ENCODE results near the gene GLG1.
"Not testable (repeated sequence)": the region's sequence is repeated elsewhere in the genome, so short reads cannot be mapped to it uniquely, and the experiment has no call there.

Gene GLG1

GRCh38 chr16:74524117-74524516, 82.8 kb downstream of the GLG1 start:
- H3K27me3 ChIP-seq (ENCODE audit: insufficient read depth, low read length): no peaks in the 10 kb centered on the region

GRCh38 chr16:74523706-74524105, 83.2 kb downstream of the GLG1 start:
- not testable (repeated sequence) for H3K9me3 ChIP-seq (ENCODE audit: low read length); H3K27me3 ChIP-seq (ENCODE audit: insufficient read depth, low read length); H3K4me3 ChIP-seq (ENCODE audit: low read length); H2AFZ ChIP-seq (ENCODE audit: low read depth, low read length); H3K4me1 ChIP-seq (ENCODE audit: insufficient read depth, low read length)
- peaks cover 10% of the 10 kb centered on the region for H3K36me3 ChIP-seq (ENCODE audit: insufficient read depth, low read length)

More at GRCh38 chr16:74524117-74524516, 82.8 kb downstream of the GLG1 start:
- H3K4me1 ChIP-seq (ENCODE audit: insufficient read depth, low read length): no peaks in the 10 kb centered on the region
- H2AFZ ChIP-seq (ENCODE audit: low read depth, low read length): no peak overlapping the region
- peaks cover 4% of the 10 kb centered on the region for H3K9me3 ChIP-seq (ENCODE audit: low read length)
- H3K4me3 ChIP-seq (ENCODE audit: low read length): no peak overlapping the region
- H3K36me3 ChIP-seq (ENCODE audit: insufficient read depth, low read length): peaks cover 10% of the 10 kb centered on the region

- no peak overlapping the region for H2AFZ ChIP-seq (ENCODE audit: low read depth, low read length)
- no peaks in the 10 kb centered on the region for H3K4me1 ChIP-seq (ENCODE audit: insufficient read depth, low read length)
- H3K4me3 ChIP-seq (ENCODE audit: low read length): no peak overlapping the region
- no peaks in the 10 kb centered on the region for H3K27me3 ChIP-seq (ENCODE audit: insufficient read depth, low read length)
- peaks cover 10% of the 10 kb centered on the region for H3K36me3 ChIP-seq (ENCODE audit: insufficient read depth, low read length)
- peaks cover 4% of the 10 kb centered on the region for H3K9me3 ChIP-seq (ENCODE audit: low read length)
These were observed 84.8 kb downstream of the GLG1 start for GRCh38 chr16:74522160-74522559.

GRCh38 chr16:74521691-74522090, 85.2 kb downstream of the GLG1 start:
- Histone ChIP-seq H3K27me3 (ENCODE audit: insufficient read depth, low read length) (no peaks in the 10 kb centered on the region), H3K36me3 (ENCODE audit: insufficient read depth, low read length) (peaks cover 10% of the 10 kb centered on the region), H3K4me1 (ENCODE audit: insufficient read depth, low read length) (no peaks in the 10 kb centered on the region), H2AFZ (ENCODE audit: low read depth, low read length) (no peak overlapping the region), H3K9me3 (ENCODE audit: low read length) (peaks cover 4% of the 10 kb centered on the region), H3K4me3 (ENCODE audit: low read length) (no peak overlapping the region)

- not testable (repeated sequence) for H3K36me3 ChIP-seq (ENCODE audit: insufficient read depth, low read length); H3K4me3 ChIP-seq (ENCODE audit: low read length); H2AFZ ChIP-seq (ENCODE audit: low read depth, low read length); H3K9me3 ChIP-seq (ENCODE audit: low read length); H3K27me3 ChIP-seq (ENCODE audit: insufficient read depth, low read length); H3K4me1 ChIP-seq (ENCODE audit: insufficient read depth, low read length)
These were observed 88.0 kb downstream of the GLG1 start for GRCh38 chr16:74518934-74519333.

- H3K4me1 ChIP-seq (ENCODE audit: insufficient read depth, low read length): no peaks in the 10 kb centered on the region
- no peak overlapping the region for H3K4me3 ChIP-seq (ENCODE audit: low read length)
- no peaks in the 10 kb centered on the region for H3K27me3 ChIP-seq (ENCODE audit: insufficient read depth, low read length)
- H3K9me3 ChIP-seq (ENCODE audit: low read length): peaks cover 2% of the 10 kb centered on the region
- peaks cover 11% of the 10 kb centered on the region for H3K36me3 ChIP-seq (ENCODE audit: insufficient read depth, low read length)
- no peak overlapping the region for H2AFZ ChIP-seq (ENCODE audit: low read depth, low read length)
These were observed 95.0 kb downstream of the GLG1 start for GRCh38 chr16:74511961-74512360.

GRCh38 chr16:74505011-74505410, 101.9 kb downstream of the GLG1 start:
- Histone ChIP-seq H2AFZ (ENCODE audit: low read depth, low read length) (no peak overlapping the region), H3K36me3 (ENCODE audit: insufficient read depth, low read length) (peaks cover 24% of the 10 kb centered on the region), H3K4me3 (ENCODE audit: low read length) (no peak overlapping the region), H3K27me3 (ENCODE audit: insufficient read depth, low read length) (no peaks in the 10 kb centered on the region), H3K4me1 (ENCODE audit: insufficient read depth, low read length) (peaks cover 26% of the 10 kb centered on the region), H3K9me3 (ENCODE audit: low read length) (no peaks in the 10 kb centered on the region)

- Histone ChIP-seq H2AFZ (ENCODE audit: low read depth, low read length) (no peak overlapping the region), H3K27me3 (ENCODE audit: insufficient read depth, low read length) (no peaks in the 10 kb centered on the region), H3K4me3 (ENCODE audit: low read length) (no peak overlapping the region), H3K36me3 (ENCODE audit: insufficient read depth, low read length) (peaks cover 24% of the 10 kb centered on the region), H3K9me3 (ENCODE audit: low read length) (no peaks in the 10 kb centered on the region), H3K4me1 (ENCODE audit: insufficient read depth, low read length) (peaks cover 26% of the 10 kb centered on the region)
These were observed 103.5 kb downstream of the GLG1 start for GRCh38 chr16:74503412-74503811.

GRCh38 chr16:74501484-74502478, 105.1 kb downstream of the GLG1 start:
- H3K27me3 ChIP-seq (ENCODE audit: insufficient read depth, low read length): no peaks in the 10 kb centered on the region

GRCh38 chr16:74500907-74501306, 106.0 kb downstream of the GLG1 start:
- Histone ChIP-seq H3K36me3 (ENCODE audit: insufficient read depth, low read length) (peaks cover 22% of the 10 kb centered on the region), H3K4me3 (ENCODE audit: low read length) (no peak overlapping the region), H3K9me3 (ENCODE audit: low read length) (no peaks in the 10 kb centered on the region), H3K27me3 (ENCODE audit: insufficient read depth, low read length) (no peaks in the 10 kb centered on the region), H3K4me1 (ENCODE audit: insufficient read depth, low read length) (peaks cover 26% of the 10 kb centered on the region), H2AFZ (ENCODE audit: low read depth, low read length) (no peak overlapping the region)

More at GRCh38 chr16:74501484-74502478, 105.1 kb downstream of the GLG1 start:
- H3K4me1 ChIP-seq (ENCODE audit: insufficient read depth, low read length): peaks cover 26% of the 10 kb centered on the region
- H2AFZ ChIP-seq (ENCODE audit: low read depth, low read length): no peak overlapping the region
- H3K4me3 ChIP-seq (ENCODE audit: low read length): no peak overlapping the region
- peaks cover 20% of the 10 kb centered on the region for H3K36me3 ChIP-seq (ENCODE audit: insufficient read depth, low read length)
- H3K9me3 ChIP-seq (ENCODE audit: low read length): no peaks in the 10 kb centered on the region

GRCh38 chr16:74499114-74499513, 107.8 kb downstream of the GLG1 start:
- Histone ChIP-seq H3K27me3 (ENCODE audit: insufficient read depth, low read length) (no peaks in the 10 kb centered on the region), H3K36me3 (ENCODE audit: insufficient read depth, low read length) (peaks cover 27% of the 10 kb centered on the region), H2AFZ (ENCODE audit: low read depth, low read length) (no peak overlapping the region), H3K4me1 (ENCODE audit: insufficient read depth, low read length) (peaks cover 26% of the 10 kb centered on the region), H3K9me3 (ENCODE audit: low read length) (no peaks in the 10 kb centered on the region), H3K4me3 (ENCODE audit: low read length) (no peak overlapping the region)

GRCh38 chr16:74497761-74498160, 109.2 kb downstream of the GLG1 start:
- Histone ChIP-seq H3K9me3 (ENCODE audit: low read length) (no peaks in the 10 kb centered on the region), H3K4me3 (ENCODE audit: low read length) (no peak overlapping the region), H2AFZ (ENCODE audit: low read depth, low read length) (no peak overlapping the region), H3K27me3 (ENCODE audit: insufficient read depth, low read length) (no peaks in the 10 kb centered on the region), H3K4me1 (ENCODE audit: insufficient read depth, low read length) (peaks cover 20% of the 10 kb centered on the region), H3K36me3 (ENCODE audit: insufficient read depth, low read length) (peaks cover 27% of the 10 kb centered on the region)

GRCh38 chr16:74496054-74496453, 110.9 kb downstream of the GLG1 start:
- H3K4me3 ChIP-seq (ENCODE audit: low read length): no peak overlapping the region
- peaks cover 7% of the 10 kb centered on the region for H3K4me1 ChIP-seq (ENCODE audit: insufficient read depth, low read length)
- no peaks in the 10 kb centered on the region for H3K27me3 ChIP-seq (ENCODE audit: insufficient read depth, low read length)
- H3K9me3 ChIP-seq (ENCODE audit: low read length): no peaks in the 10 kb centered on the region
- no peak overlapping the region for H2AFZ ChIP-seq (ENCODE audit: low read depth, low read length)
- H3K36me3 ChIP-seq (ENCODE audit: insufficient read depth, low read length): peaks cover 33% of the 10 kb centered on the region

Measured in neuron (in vitro differentiated cells).